OCI-LY3 (cell line): ENCODE measurements around the gene TTC23.

ENCODE experiments used
- H2AFZ ChIP-seq: fragments of 200-600, 300-600 bp; shearing (Covaris generic); 2 replicates; pipeline ENCODE4 v1.6.0; 2014; ENCODE audit warnings: antibody characterized with exemption, low read depth, low read length
- H3K27ac ChIP-seq: fragments of 200-600, 300-600 bp; sonication (generic); 2 replicates; pipeline ENCODE4 v1.5.1; 2014; ENCODE audit warnings: mild to moderate bottlenecking, low read length, moderate library complexity, mixed read lengths
- H3K27me3 ChIP-seq: fragments of 200-600, 300-600 bp; sonication (generic); 2 replicates; pipeline ENCODE4 v1.6.1; 2014; ENCODE audit warnings: low read depth, low read length, mixed read lengths
- H3K36me3 ChIP-seq: fragments of 200-600, 300-600 bp; sonication (generic); replicated peaks from 2 replicates; pipeline ENCODE3; 2014; ENCODE audit warnings: low read depth, low read length, mixed read lengths
- H3K4me1 ChIP-seq: fragments of 300-600, 200-600 bp; sonication (generic); 2 replicates; pipeline ENCODE4 v1.6.1; 2014; ENCODE audit warnings: low read length, mixed read lengths
- H3K4me2 ChIP-seq: fragments of 200-600, 300-600 bp; sonication (generic); 2 replicates; pipeline ENCODE4 v1.6.1; 2014; ENCODE audit warnings: low read length, mixed read lengths
- H3K4me3 ChIP-seq: fragments of 300-600, 200-600 bp; sonication (generic); 2 replicates; pipeline ENCODE4 v1.5.1; 2014; ENCODE audit warnings: antibody characterized with exemption, mild to moderate bottlenecking, low read length, moderate library complexity
- H3K79me2 ChIP-seq: fragments of 300-600, 200-600 bp; shearing (Covaris generic); 2 replicates; pipeline ENCODE4 v1.6.1; 2014; ENCODE audit warnings: mild to moderate bottlenecking, low read length, mixed read lengths
- H3K9ac ChIP-seq: fragments of 300-600, 200-600 bp; shearing (Covaris generic); 2 replicates; pipeline ENCODE4 v1.6.0; 2014; ENCODE audit warnings: mild to moderate bottlenecking, low read length, moderate library complexity
- H3K9me3 ChIP-seq: fragments of 200-600, 300-600 bp; shearing (Covaris generic); 2 replicates; pipeline ENCODE4 v1.6.1; 2014; ENCODE audit warnings: low read length, mixed read lengths; ENCODE audit not compliant: insufficient read depth
- H4K20me1 ChIP-seq: fragments of 200-600, 300-600 bp; sonication (generic); 2 replicates; pipeline ENCODE4 v1.6.1; 2016; ENCODE audit warnings: low read length, mixed read lengths; ENCODE audit not compliant: insufficient read depth
- EZH2phosphoT487 ChIP-seq: fragments of 200-600 bp; shearing (Covaris generic); IDR thresholded peaks from 2 replicates; pipeline ENCODE4 v1.6.1; 2018; ENCODE audit warnings: antibody characterized with exemption, mixed run types, low read depth
- TF ChIP-seq, protein P1 (sequence below): fragments of 200-600, 300-600 bp; sonication (generic); IDR thresholded peaks from 2 replicates; pipeline ENCODE4 v1.5.1; 2014; ENCODE audit warnings: antibody characterized with exemption, low read length, low read depth

TTC23 gene

DNA sequence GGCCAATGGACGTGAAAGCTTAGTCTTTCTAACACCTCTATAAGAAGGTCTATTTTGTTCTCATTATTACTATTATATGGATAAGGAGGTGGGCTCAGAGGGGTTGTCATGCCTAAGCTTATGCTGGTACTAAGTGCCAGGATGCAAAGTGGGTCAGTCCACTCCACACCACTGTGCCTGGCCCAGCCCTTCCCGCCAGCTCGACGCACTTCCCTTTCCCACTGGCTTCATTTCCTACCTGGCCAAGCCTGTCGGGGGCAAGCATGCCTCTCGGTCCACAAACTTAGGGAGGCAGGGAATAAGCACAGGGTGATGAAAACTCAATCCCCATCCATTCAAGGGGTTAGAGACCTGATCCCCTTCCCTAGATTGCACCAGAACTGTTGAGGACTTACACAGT is 150.4 kb downstream of the TTC23 start:
- H3K79me2 ChIP-seq = no peaks in the 10 kb centered on the region
- H2AFZ ChIP-seq = no peak overlapping the region
- H3K27me3 ChIP-seq = peaks cover 88% of the 10 kb centered on the region
- no peak overlapping the region for H3K4me3 ChIP-seq
- H3K36me3 ChIP-seq = no peaks in the 10 kb centered on the region
- H3K27ac ChIP-seq = no peak overlapping the region
- peaks cover 3% of the 10 kb centered on the region; the same call in 1 of the 2 replicates for H3K4me1 ChIP-seq
- H4K20me1 ChIP-seq = peaks cover 28% of the 10 kb centered on the region
- no peak overlapping the region for H3K4me2 ChIP-seq
- no peaks in the 10 kb centered on the region for H3K9me3 ChIP-seq
- TF ChIP-seq EZH2phosphoT487 = no peak
- TF ChIP-seq, protein P1, sequence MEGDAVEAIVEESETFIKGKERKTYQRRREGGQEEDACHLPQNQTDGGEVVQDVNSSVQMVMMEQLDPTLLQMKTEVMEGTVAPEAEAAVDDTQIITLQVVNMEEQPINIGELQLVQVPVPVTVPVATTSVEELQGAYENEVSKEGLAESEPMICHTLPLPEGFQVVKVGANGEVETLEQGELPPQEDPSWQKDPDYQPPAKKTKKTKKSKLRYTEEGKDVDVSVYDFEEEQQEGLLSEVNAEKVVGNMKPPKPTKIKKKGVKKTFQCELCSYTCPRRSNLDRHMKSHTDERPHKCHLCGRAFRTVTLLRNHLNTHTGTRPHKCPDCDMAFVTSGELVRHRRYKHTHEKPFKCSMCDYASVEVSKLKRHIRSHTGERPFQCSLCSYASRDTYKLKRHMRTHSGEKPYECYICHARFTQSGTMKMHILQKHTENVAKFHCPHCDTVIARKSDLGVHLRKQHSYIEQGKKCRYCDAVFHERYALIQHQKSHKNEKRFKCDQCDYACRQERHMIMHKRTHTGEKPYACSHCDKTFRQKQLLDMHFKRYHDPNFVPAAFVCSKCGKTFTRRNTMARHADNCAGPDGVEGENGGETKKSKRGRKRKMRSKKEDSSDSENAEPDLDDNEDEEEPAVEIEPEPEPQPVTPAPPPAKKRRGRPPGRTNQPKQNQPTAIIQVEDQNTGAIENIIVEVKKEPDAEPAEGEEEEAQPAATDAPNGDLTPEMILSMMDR = no peak
- H3K9ac ChIP-seq = no peak overlapping the region

DNA sequence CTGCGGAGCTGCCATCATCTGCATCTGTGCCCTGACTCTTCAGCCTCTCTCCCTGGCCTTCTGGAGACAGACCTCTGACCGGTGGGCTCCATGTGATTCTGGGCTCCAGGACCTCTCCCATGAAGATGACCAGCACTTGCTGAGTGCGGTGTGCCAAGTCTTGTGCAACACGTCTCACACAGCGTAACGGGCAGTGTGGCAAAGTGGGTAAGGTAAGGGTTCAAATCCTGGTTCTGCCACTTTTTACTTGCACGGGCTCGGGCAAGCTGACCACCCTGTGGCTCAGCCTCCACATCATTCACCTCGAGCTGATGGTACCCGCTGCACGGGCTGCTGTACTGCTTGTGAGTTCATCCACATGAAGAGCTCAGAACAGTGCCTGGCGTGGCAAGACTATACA is 151.0 kb downstream of the TTC23 start:
- no peak overlapping the region for H2AFZ ChIP-seq
- TF ChIP-seq, protein P1 = no peak
- TF ChIP-seq EZH2phosphoT487 = no peak
- H3K4me2 ChIP-seq = no peak overlapping the region
- no peaks in the 10 kb centered on the region for H3K9me3 ChIP-seq
- no peak overlapping the region for H3K4me3 ChIP-seq
- peaks cover 3% of the 10 kb centered on the region for H3K4me1 ChIP-seq
- peaks cover 28% of the 10 kb centered on the region for H4K20me1 ChIP-seq
- H3K36me3 ChIP-seq = no peaks in the 10 kb centered on the region
- peaks cover 88% of the 10 kb centered on the region for H3K27me3 ChIP-seq
- H3K9ac ChIP-seq = no peak overlapping the region
- no peak overlapping the region for H3K27ac ChIP-seq
- H3K79me2 ChIP-seq = no peaks in the 10 kb centered on the region

DNA sequence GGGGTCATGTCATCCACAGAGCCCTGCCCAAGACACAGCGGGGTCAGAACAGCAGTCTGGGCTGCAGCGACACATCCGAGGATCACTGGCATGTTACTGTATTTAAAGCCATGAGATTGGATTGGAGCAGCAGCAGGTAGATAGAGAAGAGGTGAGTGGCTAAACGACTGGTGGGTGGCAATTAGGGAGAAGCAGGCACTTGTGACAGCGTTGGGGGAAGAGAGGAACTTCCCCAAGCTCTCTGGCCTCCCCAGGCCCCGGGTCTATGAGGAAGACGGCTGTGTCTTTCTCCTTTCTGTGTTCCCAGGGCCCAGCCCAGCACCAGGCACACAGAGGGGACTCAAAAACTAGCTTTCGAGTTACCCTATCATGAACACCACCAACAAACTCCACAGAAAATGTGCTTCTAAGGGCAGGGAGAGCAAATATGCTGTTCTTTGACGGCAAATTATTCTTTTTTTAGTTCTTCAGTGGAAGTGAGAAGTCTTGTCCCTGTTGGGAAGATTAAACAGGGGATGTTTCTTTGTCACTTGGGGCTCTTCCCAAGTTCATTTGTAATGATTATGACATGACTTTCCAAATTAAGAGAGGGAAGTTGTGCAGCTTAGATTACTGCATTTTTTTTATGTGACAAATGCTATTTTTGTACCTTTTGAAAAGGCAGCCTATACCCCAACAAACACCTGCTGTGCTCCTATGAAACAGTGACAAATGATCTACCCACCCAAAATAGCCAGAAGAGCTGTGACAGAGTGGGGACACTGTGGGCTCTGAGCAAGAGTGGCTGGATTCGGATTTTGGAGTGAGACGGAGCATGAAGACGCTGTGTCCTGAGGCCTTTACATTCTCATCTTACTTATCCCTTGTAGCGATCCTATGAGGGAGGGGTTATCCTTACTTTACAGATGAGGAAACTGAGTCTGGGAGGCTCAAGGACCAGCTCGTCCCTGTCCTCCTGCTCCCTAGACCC is 151.7 kb downstream of the TTC23 start:
- H4K20me1 ChIP-seq = peaks cover 28% of the 10 kb centered on the region
- peaks cover 85% of the 10 kb centered on the region for H3K27me3 ChIP-seq
- H3K4me1 ChIP-seq = peaks cover 10% of the 10 kb centered on the region
- no peaks in the 10 kb centered on the region for H3K9me3 ChIP-seq
- H3K4me3 ChIP-seq = no peak overlapping the region
- no peak overlapping the region for H2AFZ ChIP-seq
- H3K4me2 ChIP-seq = no peak overlapping the region
- no peaks in the 10 kb centered on the region for H3K36me3 ChIP-seq
- H3K9ac ChIP-seq = no peak overlapping the region
- TF ChIP-seq, protein P1 = no peak
- no peak for TF ChIP-seq EZH2phosphoT487
- H3K27ac ChIP-seq = no peak overlapping the region
- H3K79me2 ChIP-seq = no peaks in the 10 kb centered on the region

DNA sequence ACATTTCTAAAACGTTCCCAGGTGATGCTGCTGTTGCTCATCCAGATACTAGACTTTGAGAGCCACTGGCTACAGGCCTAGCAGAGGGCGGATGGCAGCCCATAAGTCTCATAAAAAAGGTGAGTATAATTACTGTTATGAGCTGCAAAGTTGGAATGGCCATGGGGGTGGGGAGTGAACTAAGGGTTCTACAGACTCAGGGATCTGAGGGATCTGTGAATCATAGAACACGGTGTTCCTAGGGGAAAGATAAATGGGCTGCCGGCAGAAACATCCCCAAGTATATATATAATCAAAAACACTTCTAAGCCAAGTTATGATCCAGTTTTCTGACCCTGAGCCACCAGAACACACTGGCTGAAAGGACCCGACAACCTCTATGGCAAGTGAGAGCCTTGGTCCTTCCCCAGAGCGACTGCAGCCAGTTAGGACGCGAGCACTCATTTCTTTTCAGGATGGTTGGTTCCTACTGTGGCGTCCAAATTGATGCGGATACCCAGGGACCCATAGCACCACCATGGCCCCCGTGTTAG is 152.4 kb downstream of the TTC23 start:
- no peak overlapping the region for H3K27ac ChIP-seq
- peaks cover 33% of the 10 kb centered on the region for H4K20me1 ChIP-seq
- H3K9me3 ChIP-seq = no peaks in the 10 kb centered on the region
- peaks cover 85% of the 10 kb centered on the region for H3K27me3 ChIP-seq
- no peaks in the 10 kb centered on the region for H3K79me2 ChIP-seq
- no peaks in the 10 kb centered on the region for H3K36me3 ChIP-seq
- H3K4me3 ChIP-seq = no peak overlapping the region
- TF ChIP-seq, protein P1 = no peak
- no peak for TF ChIP-seq EZH2phosphoT487
- H3K4me1 ChIP-seq = peaks cover 16% of the 10 kb centered on the region
- H3K4me2 ChIP-seq = no peak overlapping the region
- H3K9ac ChIP-seq = no peak overlapping the region
- no peak overlapping the region for H2AFZ ChIP-seq
